ENCODE results near the gene MC2R. TPM values are rescaled to one million over a fixed set of nuclear protein-coding genes. Genes with fewer than 3 reads are reported as not detected.

MC2R gene
- total and polyA plus RNA-seq, 2 of the 8 experiments (the other 6 are each of a cell fraction or from before 2014, with no cell fraction given): not detected

DNA sequence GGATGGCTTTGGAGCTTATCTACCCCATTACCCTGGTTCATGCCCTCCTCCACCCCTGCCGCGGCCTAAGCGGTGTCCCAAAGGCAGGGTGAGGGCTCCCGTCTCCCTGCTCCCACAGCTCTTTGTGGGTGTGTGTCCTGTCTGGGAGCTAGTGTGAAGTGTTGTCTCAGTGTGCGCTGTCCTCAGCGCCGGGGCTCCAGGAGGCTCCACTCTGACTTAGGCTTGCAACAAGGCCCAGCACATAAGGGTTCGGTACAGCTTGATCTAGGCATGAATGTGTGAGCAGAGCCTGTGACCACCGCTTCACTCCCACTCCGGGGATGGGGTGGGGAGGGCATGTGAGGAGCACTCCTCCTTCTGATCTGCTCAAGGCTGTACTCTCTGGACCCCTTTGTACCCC lies 1.2 kb downstream of the MC2R start:
- no peak overlapping the region for H3K4me3 ChIP-seq (ENCODE audit: extremely low read depth in 1 of 4, insufficient read depth in 2 of 4, low read depth in 3 of 4, low read length in 4 of 4)
- H3K56ac ChIP-seq (replicated peaks; ENCODE audit: insufficient read length, low read depth, low read length): no peak overlapping the region
- H3K27me3 ChIP-seq (replicated peaks in 1 of 4; ENCODE audit: control insufficient read depth in 3 of 4, extremely low read depth in 1 of 4, insufficient read depth in 3 of 4, low read length in 3 of 4): no peaks in the 10 kb centered on the region
- no peak overlapping the region for H3K14ac ChIP-seq (ENCODE audit: insufficient read length)
- no peak overlapping the region for H2BK5ac ChIP-seq (ENCODE audit: low read depth, low read length)
- H3K4ac ChIP-seq (replicated peaks; ENCODE audit: insufficient read length, low read depth, low read length): no peak overlapping the region
- H2BK20ac ChIP-seq (ENCODE audit: low read length): no peak overlapping the region
- no peak overlapping the region for H2BK12ac ChIP-seq (ENCODE audit: low read depth, low read length)
- ChIA-PET CTCF (ENCODE audit: partially characterized antibody) (interaction anchor here (0.7 to 1.4 kb wide), 3 partner anchors 52 to 83 kb away, joined by 3 read pairs; no protein-coding TSS in a partner anchor), POLR2A (ENCODE audit: partially characterized antibody) (no interaction called here)
- DNase-seq (ENCODE audit: low read depth in 1 of 2, low spot score in 2 of 2): peak in 1 of 2 experiments; percentile 40
- H3K36me3 ChIP-seq (ENCODE audit: control insufficient read depth in 2 of 4, insufficient read depth in 4 of 4, low read length in 3 of 4): no peaks in the 10 kb centered on the region
- H2BK15ac ChIP-seq (ENCODE audit: low read length): no peak overlapping the region
- no peak overlapping the region for H3K18ac ChIP-seq (ENCODE audit: extremely low read depth, low read length)
- no peak overlapping the region for H3K9ac ChIP-seq (replicated peaks in 1 of 4; ENCODE audit: extremely low read depth in 1 of 4, low read depth in 3 of 4, low read length in 3 of 4)
- no peaks in the 10 kb centered on the region for H3K79me1 ChIP-seq (ENCODE audit: low read depth, low read length)
- H4K5ac ChIP-seq (ENCODE audit: insufficient read length, low read depth, low read length): no peak overlapping the region
- 95% methylated on average over 10 of the region's 10 CpGs; no CpG with 5 or more reads in 1 of the 2 experiments for WGBS, 2 experiments (ENCODE audit: extremely low coverage in 1 of 2, insufficient coverage in 1 of 2, insufficient read length in 1 of 2, insufficient replicate concordance in 2 of 2, low coverage in 1 of 2, low lambda C conversion rate in 2 of 2, missing lambda C conversion rate in 1 of 2)
- H4K8ac ChIP-seq (ENCODE audit: extremely low read depth, insufficient read depth, low read length): no peak overlapping the region
- TF ChIP-seq GTF2F1 (IDR thresholded peaks at IDR 0.05; ENCODE audit: borderline replicate concordance, low read depth, low read length): no peak
- no peak for TF ChIP-seq BRCA1 (IDR thresholded peaks at IDR 0.05; ENCODE audit: low read depth, low read length)
- TF ChIP-seq SIX5 (IDR thresholded peaks at IDR 0.05; ENCODE audit: low read depth, low read length): no peak
- no peak for TF ChIP-seq SIRT6 (IDR thresholded peaks at IDR 0.05; ENCODE audit: low read length)
- no peak for TF ChIP-seq NRF1 (IDR thresholded peaks at IDR 0.05; ENCODE audit: low read depth, low read length)
- H4K91ac ChIP-seq (replicated peaks; ENCODE audit: insufficient read length, low read length): no peak overlapping the region
- no peak overlapping the region for H2AFZ ChIP-seq (ENCODE audit: low read length)
- no peak overlapping the region for H2BK120ac ChIP-seq (replicated peaks; ENCODE audit: low read depth, low read length)
- no peaks in the 10 kb centered on the region for H3K4me1 ChIP-seq (replicated peaks in 1 of 4; ENCODE audit: control insufficient read depth in 3 of 4, insufficient read depth in 4 of 4, low read length in 3 of 4)
- no peak overlapping the region for H3K4me2 ChIP-seq (ENCODE audit: insufficient read depth in 1 of 2, low read depth in 2 of 2, low read length in 2 of 2)
- no peak for FAIRE-seq
- H3K27ac ChIP-seq (ENCODE audit: low read depth, low read length): no peak overlapping the region
- H3K23ac ChIP-seq (ENCODE audit: insufficient read length): no peak overlapping the region
- no peaks in the 10 kb centered on the region for H3K9me3 ChIP-seq (ENCODE audit: insufficient read depth in 2 of 2, low read depth in 1 of 2, low read length in 1 of 2)
- peaks cover 1% of the 10 kb centered on the region; the same call in 1 of the 2 replicates for H3K23me2 ChIP-seq (ENCODE audit: low read depth, low read length)
- no peak overlapping the region for H2AK5ac ChIP-seq (ENCODE audit: low read depth, low read length)
- H4K20me1 ChIP-seq (replicated peaks in 1 of 2; ENCODE audit: control insufficient read depth in 1 of 2, insufficient read depth in 2 of 2, low read length in 2 of 2): no peaks in the 10 kb centered on the region
- no peaks in the 10 kb centered on the region for H3K79me2 ChIP-seq (ENCODE audit: control insufficient read depth in 1 of 2, insufficient read depth in 2 of 2, low read length in 2 of 2)
